ENCODE measurements around the gene MEMO1. TPM values are rescaled to one million over a fixed set of nuclear protein-coding genes. Genes with fewer than 3 reads are reported as not detected.

Gene MEMO1
- total and polyA plus RNA-seq, 2 donors (not counting 3 experiments of a cell fraction or from before 2014, with no cell fraction given) = 38.6 to 56.2 TPM

DNA sequence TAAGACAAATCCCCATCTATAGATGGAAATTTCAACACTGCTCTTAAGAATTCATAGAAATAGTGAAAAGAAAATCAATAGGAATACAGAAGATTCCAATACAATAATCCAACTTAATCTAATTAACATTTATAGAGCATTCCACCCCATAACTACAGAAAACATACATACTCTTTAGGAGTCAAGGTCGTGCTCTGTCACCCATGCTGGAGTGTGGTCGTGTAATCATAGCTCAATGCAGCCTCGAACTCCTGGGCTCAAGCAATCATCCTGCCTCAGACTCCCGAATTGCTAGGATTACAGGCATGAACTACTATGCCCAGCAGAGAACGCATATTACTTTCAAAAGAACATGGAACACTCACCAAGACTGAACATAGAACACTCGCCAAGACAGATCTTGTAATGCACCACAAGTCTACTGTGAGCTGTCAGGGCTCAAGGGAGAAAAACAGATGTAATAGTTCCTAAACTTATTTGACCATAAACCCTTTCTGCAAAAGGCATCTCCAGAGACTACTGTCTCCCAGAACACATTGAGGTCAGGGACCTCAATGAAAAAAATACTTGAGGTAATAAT, 14.1 kb downstream of the MEMO1 start:
- POLR2A ChIA-PET = no interaction called here
- Histone ChIP-seq H3K4me1 (ENCODE audit: control insufficient read depth, extremely low read depth, insufficient read depth, low read length) (peaks cover 2% of the 10 kb centered on the region), H3K4me3 (replicated peaks in 1 of 3; ENCODE audit: insufficient read depth in 1 of 3, low read depth in 1 of 3, low read length in 3 of 3) (no peak overlapping the region), H3K36me3 (ENCODE audit: control insufficient read depth in 2 of 2, extremely low read depth in 1 of 2, insufficient read depth in 2 of 2, low read length in 2 of 2) (no peaks in the 10 kb centered on the region), H3K79me2 (ENCODE audit: control insufficient read depth, insufficient read depth, low read length) (peaks cover 91% of the 10 kb centered on the region), H3K9me3 (replicated peaks; ENCODE audit: control insufficient read depth, insufficient read depth, low read length) (no peaks in the 10 kb centered on the region), H2AFZ (ENCODE audit: low read depth, low read length) (no peak overlapping the region), H3K27ac (ENCODE audit: insufficient read depth, low read depth, low read length) (no peak overlapping the region), H3K9ac (replicated peaks; ENCODE audit: extremely low read depth, insufficient read depth, low read length) (no peak overlapping the region), H3K4me2 (ENCODE audit: insufficient read depth, low read length) (no peak overlapping the region), H3K9me1 (replicated peaks; ENCODE audit: control insufficient read depth, extremely low read depth, insufficient read depth, low read length) (no peaks in the 10 kb centered on the region), H3K27me3 (ENCODE audit: control insufficient read depth in 2 of 2, insufficient read depth in 2 of 2, low read length in 2 of 2) (no peaks in the 10 kb centered on the region), H4K20me1 (replicated peaks; ENCODE audit: control insufficient read depth, extremely low read depth, insufficient read depth, low read length) (peaks cover 9% of the 10 kb centered on the region)
- FAIRE-seq = no peak
- dilution Hi-C loops (cut with MboI; ENCODE audit: extremely low pct_ligation_motif_present, low sequenced_read_pairs) (no loop called here), intact Hi-C loops (cut with micrococcal nuclease) (no loop called here)
- CTCF ChIA-PET = interaction anchor here (2.0 kb wide), 1 partner anchor 12 kb away, joined by 8 read pairs; no protein-coding TSS in a partner anchor
- no peak for DNase-seq (ENCODE audit: low read depth, low spot score)
- no TSS peak for BruUV-seq (replicated peaks)
- TF ChIP-seq, protein P1, sequence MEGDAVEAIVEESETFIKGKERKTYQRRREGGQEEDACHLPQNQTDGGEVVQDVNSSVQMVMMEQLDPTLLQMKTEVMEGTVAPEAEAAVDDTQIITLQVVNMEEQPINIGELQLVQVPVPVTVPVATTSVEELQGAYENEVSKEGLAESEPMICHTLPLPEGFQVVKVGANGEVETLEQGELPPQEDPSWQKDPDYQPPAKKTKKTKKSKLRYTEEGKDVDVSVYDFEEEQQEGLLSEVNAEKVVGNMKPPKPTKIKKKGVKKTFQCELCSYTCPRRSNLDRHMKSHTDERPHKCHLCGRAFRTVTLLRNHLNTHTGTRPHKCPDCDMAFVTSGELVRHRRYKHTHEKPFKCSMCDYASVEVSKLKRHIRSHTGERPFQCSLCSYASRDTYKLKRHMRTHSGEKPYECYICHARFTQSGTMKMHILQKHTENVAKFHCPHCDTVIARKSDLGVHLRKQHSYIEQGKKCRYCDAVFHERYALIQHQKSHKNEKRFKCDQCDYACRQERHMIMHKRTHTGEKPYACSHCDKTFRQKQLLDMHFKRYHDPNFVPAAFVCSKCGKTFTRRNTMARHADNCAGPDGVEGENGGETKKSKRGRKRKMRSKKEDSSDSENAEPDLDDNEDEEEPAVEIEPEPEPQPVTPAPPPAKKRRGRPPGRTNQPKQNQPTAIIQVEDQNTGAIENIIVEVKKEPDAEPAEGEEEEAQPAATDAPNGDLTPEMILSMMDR (IDR thresholded peaks at IDR 0.05; ENCODE audit: extremely low read depth in 1 of 2, insufficient read depth in 1 of 2, low read depth in 1 of 2, low read length in 2 of 2) = no peak
- TF ChIP-seq POLR2AphosphoS5 (IDR thresholded peaks at IDR 0.05; ENCODE audit: insufficient read depth, low read depth, low read length) (no peak), FOS (IDR thresholded peaks at IDR 0.05; ENCODE audit: borderline replicate concordance, insufficient read depth, low read length) (no peak), GATA2 (IDR thresholded peaks at IDR 0.05; ENCODE audit: insufficient read depth, insufficient read length, low read depth, low read length) (no peak), EZH2 (IDR thresholded peaks at IDR 0.05; ENCODE audit: borderline replicate concordance, low read depth, low read length, severe bottlenecking) (no peak), JUN (IDR thresholded peaks at IDR 0.05; ENCODE audit: borderline replicate concordance, insufficient read depth, insufficient read length, low read depth) (no peak), MYC (IDR thresholded peaks at IDR 0.05; ENCODE audit: low read depth, low read length) (no peak), POLR2A (IDR thresholded peaks at IDR 0.05; ENCODE audit: low read depth, low read length) (no peak)
- TF ChIP-seq, protein P2, sequence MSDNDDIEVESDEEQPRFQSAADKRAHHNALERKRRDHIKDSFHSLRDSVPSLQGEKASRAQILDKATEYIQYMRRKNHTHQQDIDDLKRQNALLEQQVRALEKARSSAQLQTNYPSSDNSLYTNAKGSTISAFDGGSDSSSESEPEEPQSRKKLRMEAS (IDR thresholded peaks at IDR 0.05; ENCODE audit: insufficient read depth, insufficient read length) = no peak

Measured in endothelial cell of umbilical vein (primary cell).